Endothelial cell (in vitro differentiated cells): ENCODE results near the gene SPR. TPM values are rescaled to one million over a fixed set of nuclear protein-coding genes. Genes with fewer than 3 reads are reported as not detected.

ENCODE experiments used
- DNase-seq: peaks from one replicate; pipeline ENCODE4 v3.0.0; 2021; ENCODE audit warnings: low spot score
- H3K27ac Mint-ChIP-seq: one replicate; pipeline ENCODE4 v1.8.0; 2021; ENCODE audit warnings: mixed read lengths, inconsistent platforms; ENCODE audit not compliant: unreplicated experiment
- H3K27me3 Mint-ChIP-seq: one replicate; pipeline ENCODE4 v1.8.0; 2021; ENCODE audit warnings: mild to moderate bottlenecking, moderate library complexity, mixed read lengths, inconsistent platforms; ENCODE audit not compliant: unreplicated experiment
- H3K36me3 Mint-ChIP-seq: one replicate; pipeline ENCODE4 v1.8.0; 2021; ENCODE audit warnings: mild to moderate bottlenecking, low read depth, mixed read lengths, inconsistent platforms; ENCODE audit not compliant: unreplicated experiment
- H3K4me1 Mint-ChIP-seq: one replicate; pipeline ENCODE4 v1.8.0; 2021; ENCODE audit warnings: mild to moderate bottlenecking, mixed read lengths, inconsistent platforms; ENCODE audit not compliant: unreplicated experiment
- H3K4me3 Mint-ChIP-seq: one replicate; pipeline ENCODE4 v1.8.0; 2021; ENCODE audit warnings: mild to moderate bottlenecking, mixed read lengths, inconsistent platforms; ENCODE audit not compliant: unreplicated experiment
- H3K9me3 Mint-ChIP-seq: one replicate; pipeline ENCODE4 v1.8.0; 2021; ENCODE audit warnings: mixed read lengths, inconsistent platforms; ENCODE audit not compliant: unreplicated experiment
- CTCF ChIP-seq: fragments of 200-600 bp; sonication (generic); IDR thresholded peaks from one replicate; pipeline ENCODE4 v1.5.0; 2021; ENCODE audit warnings: antibody characterized with exemption; ENCODE audit not compliant: unreplicated experiment
- total RNA-seq: library from RNA; stranded (reverse); fragmentation: NEBNext Ultra II Directional; extraction: Animal tissue kit (Norgen Biotek cat#: 25700); gene quantifications from one replicate; pipeline ENCODE4 v1.2.1, GENCODE V29; 2021; ENCODE audit not compliant: unreplicated experiment

SPR gene
- total RNA-seq, 1 donor from 2014 or later, result 12.2 TPM

- TF ChIP-seq CTCF, result no peak
- Mint-ChIP-seq H3K36me3 (peaks cover 5% of the 10 kb centered on the region), H3K9me3 (no peaks in the 10 kb centered on the region), H3K4me1 (peaks cover 8% of the 10 kb centered on the region), H3K27ac (no peak overlapping the region), H3K4me3 (no peak overlapping the region), H3K27me3 (peaks cover 21% of the 10 kb centered on the region)
- no peak for DNase-seq
Measured at GRCh38 chr2:72926811-72927465, 39.7 kb downstream of the SPR start.

- no peaks in the 10 kb centered on the region for H3K36me3 Mint-ChIP-seq
- no peak overlapping the region for H3K4me3 Mint-ChIP-seq
- peaks cover 13% of the 10 kb centered on the region for H3K27me3 Mint-ChIP-seq
- peaks cover 8% of the 10 kb centered on the region for H3K4me1 Mint-ChIP-seq
- no peak overlapping the region for H3K27ac Mint-ChIP-seq
- DNase-seq, result no peak
- no peaks in the 10 kb centered on the region for H3K9me3 Mint-ChIP-seq
- no peak for TF ChIP-seq CTCF
Measured at GRCh38 chr2:72927619-72928550, 40.7 kb downstream of the SPR start.

- H3K4me3 Mint-ChIP-seq, result no peak overlapping the region
- DNase-seq, result no peak
Measured at GRCh38 chr2:72929010-72929409, 41.8 kb downstream of the SPR start.

GRCh38 chr2:72931280-72931910, 44.2 kb downstream of the SPR start:
- H3K27ac Mint-ChIP-seq, result no peak overlapping the region
- H3K36me3 Mint-ChIP-seq, result no peaks in the 10 kb centered on the region
- no peak for TF ChIP-seq CTCF
- H3K4me3 Mint-ChIP-seq, result no peak overlapping the region
- no peak for DNase-seq
- H3K27me3 Mint-ChIP-seq, result peaks cover 3% of the 10 kb centered on the region
- H3K4me1 Mint-ChIP-seq, result peaks cover 8% of the 10 kb centered on the region
- H3K9me3 Mint-ChIP-seq, result no peaks in the 10 kb centered on the region

More at GRCh38 chr2:72929010-72929409, 41.8 kb downstream of the SPR start:
- Mint-ChIP-seq H3K4me1 (peaks cover 9% of the 10 kb centered on the region), H3K27ac (no peak overlapping the region), H3K36me3 (no peaks in the 10 kb centered on the region), H3K9me3 (no peaks in the 10 kb centered on the region), H3K27me3 (peaks cover 7% of the 10 kb centered on the region)
- TF ChIP-seq CTCF, result no peak
